Naive B cell (primary cell): Measurements from ENCODE around the gene STK32C. TPM values are rescaled to one million over a fixed set of nuclear protein-coding genes. Genes with fewer than 3 reads are reported as not detected.
A peak's percentile ranks its signal among the peaks of the same experiment; 100 is the strongest.

Experiments used
- ATAC-seq, 2 donors: fragments of 150-1000 bp; cut with Tn5 transposase; 2 replicates each; pipeline ENCODE4 v1.10.0; 2021; ENCODE audit warnings: low read depth in 2 of 2, mild to moderate bottlenecking in 2 of 2, moderate library complexity in 2 of 2
- DNase-seq: peaks from one replicate; pipeline ENCODE4 v3.0.0; 2022
- H3K27ac Mint-ChIP-seq, 6 donors: one replicate each; pipeline ENCODE4 v1.8.0; 2020 to 2022; ENCODE audit warnings: mild to moderate bottlenecking in 6 of 6, mixed read lengths in 6 of 6, moderate library complexity in 5 of 6, inconsistent platforms in 2 of 6
- H3K27me3 Mint-ChIP-seq, 3 donors: one replicate each; pipeline ENCODE4 v1.8.0; 2021 to 2022; ENCODE audit warnings: mixed read lengths in 3 of 3, mild to moderate bottlenecking in 1 of 3
- H3K36me3 Mint-ChIP-seq, 2 donors: one replicate each; pipeline ENCODE4 v1.8.0; 2020 to 2022; ENCODE audit warnings: mixed read lengths in 2 of 2, inconsistent platforms in 1 of 2, mild to moderate bottlenecking in 1 of 2
- H3K4me1 Mint-ChIP-seq, 3 donors: one replicate each; pipeline ENCODE4 v1.8.0; 2020 to 2022; ENCODE audit warnings: mixed read lengths in 3 of 3, inconsistent platforms in 1 of 3, mild to moderate bottlenecking in 1 of 3, moderate library complexity in 1 of 3
- H3K4me3 Mint-ChIP-seq, 8 donors: one replicate each; pipeline ENCODE4 v1.8.0; 2020 to 2022; ENCODE audit warnings: mild to moderate bottlenecking in 8 of 8, mixed read lengths in 8 of 8, moderate library complexity in 8 of 8, inconsistent platforms in 2 of 8
- H3K9me3 Mint-ChIP-seq, 7 donors: one replicate each; pipeline ENCODE4 v1.8.0; 2020 to 2022; ENCODE audit warnings: mixed read lengths in 7 of 7, mild to moderate bottlenecking in 5 of 7, inconsistent platforms in 2 of 7, moderate library complexity in 1 of 7
- polyA plus RNA-seq, 6 donors: library from polyadenylated mRNA; unstranded; fragments of 300-500 nt; fragmentation: Illumina TruSeq; gene quantifications; one replicate each; pipeline ENCODE4 v1.2.3, GENCODE V29; 2021; ENCODE audit warnings: low read depth in 6 of 6

Gene STK32C
- polyA plus RNA-seq, 6 donors from 2014 or later, result 5.7 to 9.5 (median 7.2) TPM

DNA sequence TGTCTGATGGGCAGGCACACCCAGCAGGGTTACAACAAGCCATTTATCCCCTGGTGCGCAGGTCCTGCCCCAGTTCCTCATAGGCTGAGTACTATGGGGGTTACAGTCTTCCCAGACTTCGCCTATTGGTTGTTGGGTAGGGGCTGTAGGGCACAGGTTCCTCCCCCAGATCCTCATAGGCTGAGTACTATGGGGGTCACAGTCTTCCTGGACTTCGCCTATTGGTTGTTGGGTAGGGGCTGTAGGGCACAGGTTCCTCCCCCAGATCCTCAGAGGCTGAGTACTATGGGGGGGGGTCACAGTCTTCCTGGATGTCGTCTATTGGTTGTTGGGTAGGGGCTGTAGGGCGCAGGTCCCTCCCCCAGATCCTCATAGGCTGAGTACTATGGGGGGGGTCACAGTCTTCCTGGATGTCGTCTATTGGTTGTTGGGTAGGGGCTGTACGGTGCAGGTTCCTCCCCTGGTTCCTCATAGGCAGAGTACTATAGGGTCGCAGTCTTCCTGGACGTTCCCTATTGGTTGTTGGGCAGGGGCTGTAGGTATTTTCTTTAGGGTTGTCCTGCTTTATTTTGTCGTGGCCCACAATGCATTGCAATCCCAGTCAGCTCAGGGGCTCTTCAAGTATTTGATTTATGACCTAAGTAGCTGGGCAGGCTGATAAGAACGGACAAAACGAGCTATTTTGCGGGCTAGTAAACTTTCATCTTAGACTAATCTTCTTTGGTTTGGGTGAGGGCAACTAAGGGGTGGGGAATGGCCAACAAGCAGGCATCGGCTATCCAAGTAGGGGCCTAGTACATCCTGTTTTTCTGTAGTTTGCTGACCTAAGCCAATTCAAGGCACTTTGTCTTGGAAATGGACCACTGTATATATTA, 27.7 kb upstream of the STK32C start:
- Mint-ChIP-seq H3K27ac (peak overlapping the region; percentile 27 to 91 (median 70)), H3K36me3 (peaks cover 0 to 8% of the 10 kb centered on the region in 2 donors), H3K9me3 (no peaks in the 10 kb centered on the region), H3K27me3 (no peaks in the 10 kb centered on the region), H3K4me1 (peaks cover 39 to 65% (median 53%) of the 10 kb centered on the region in 3 donors), H3K4me3 (peak overlapping the region; percentile 41 to 94 (median 90))
- ATAC-seq (peak; percentile 17 to 28), DNase-seq (peak; percentile 61)

DNA sequence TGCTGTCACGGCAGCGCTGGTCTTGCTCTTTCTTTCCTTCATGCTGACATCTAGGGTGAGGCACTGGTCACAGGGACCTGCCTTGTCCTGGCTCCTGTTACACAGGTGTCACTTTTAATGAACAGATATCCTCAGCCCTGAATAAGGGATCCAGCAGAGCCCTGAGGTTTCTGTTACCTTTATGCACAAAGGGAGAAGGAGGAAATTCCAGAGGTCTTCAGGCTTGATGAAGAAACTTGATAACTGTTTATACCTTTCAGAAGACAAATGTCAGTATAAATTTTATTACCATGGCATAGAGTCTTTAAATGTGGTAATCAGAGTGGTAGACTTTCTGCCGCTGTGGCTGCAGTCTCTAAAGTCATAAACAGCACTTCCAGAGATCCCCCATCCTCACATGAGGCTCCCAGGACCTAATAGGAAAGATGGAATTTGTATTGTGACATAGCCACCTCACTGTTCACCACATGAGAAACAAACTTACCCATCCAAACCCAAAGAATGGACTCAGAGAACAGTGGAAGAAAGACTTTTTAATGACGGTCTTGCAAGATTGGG, 27.0 kb upstream of the STK32C start:
- ATAC-seq (no peak), DNase-seq (no peak)
- H3K27ac Mint-ChIP-seq, result peak overlapping the region in 3 of 6 donors; percentile 27 to 91 (median 83)
- no peaks in the 10 kb centered on the region for H3K9me3 Mint-ChIP-seq
- peak overlapping the region in 7 of 8 donors; percentile 3 to 92 (median 89) for H3K4me3 Mint-ChIP-seq
- no peaks in the 10 kb centered on the region for H3K27me3 Mint-ChIP-seq
- H3K36me3 Mint-ChIP-seq, result peaks cover 0 to 6% of the 10 kb centered on the region in 2 donors
- H3K4me1 Mint-ChIP-seq, result peaks cover 46 to 72% (median 60%) of the 10 kb centered on the region in 3 donors

DNA sequence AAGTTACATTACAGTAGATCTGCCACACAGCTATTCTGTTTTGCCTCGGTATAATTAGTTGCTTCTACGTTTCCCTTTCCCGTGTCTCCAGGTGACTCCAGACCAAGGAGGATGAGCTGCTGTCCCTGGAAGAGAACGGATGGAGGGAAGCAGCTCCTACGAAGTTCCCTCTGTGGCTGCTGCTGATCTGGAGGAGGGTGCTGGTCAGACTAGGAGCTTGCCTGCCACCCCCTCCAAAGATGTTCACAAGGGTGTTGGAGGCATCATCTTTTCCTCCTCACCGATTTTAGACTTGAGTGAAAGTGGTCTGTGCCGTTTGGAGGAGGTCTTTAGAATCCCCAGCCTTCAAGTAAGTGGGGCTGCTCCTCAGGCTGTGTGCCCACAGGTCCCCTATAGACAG, 25.6 kb upstream of the STK32C start:
- ATAC-seq (no peak), DNase-seq (no peak)
- Mint-ChIP-seq H3K36me3 (peaks cover 0 to 4% of the 10 kb centered on the region in 2 donors), H3K27ac (peak overlapping the region; percentile 35 to 97 (median 88)), H3K4me1 (peaks cover 50 to 85% (median 74%) of the 10 kb centered on the region in 3 donors), H3K27me3 (no peaks in the 10 kb centered on the region), H3K9me3 (no peaks in the 10 kb centered on the region), H3K4me3 (peak overlapping the region in 7 of 8 donors; percentile 87 to 97 (median 95))

DNA sequence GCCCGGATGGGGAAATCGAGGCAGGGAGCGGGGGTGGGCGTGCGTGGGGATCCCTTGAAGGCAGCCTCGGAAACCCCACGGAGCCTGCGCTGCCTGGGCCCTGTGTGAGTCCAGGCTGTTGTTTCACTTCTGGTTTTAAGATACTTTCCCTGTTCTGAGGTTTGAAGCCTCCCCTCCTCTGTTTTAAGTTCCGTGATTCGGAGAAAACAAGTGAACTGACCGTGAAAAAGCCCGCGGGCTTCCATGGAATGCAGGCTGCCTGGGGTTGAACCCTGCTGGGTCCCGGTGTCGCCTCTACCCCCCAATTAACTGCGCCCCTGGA, 24.6 kb upstream of the STK32C start:
- Mint-ChIP-seq H3K4me3 (peak overlapping the region; percentile 87 to 97 (median 95)), H3K36me3 (peaks cover 0 to 4% of the 10 kb centered on the region in 2 donors), H3K27me3 (no peaks in the 10 kb centered on the region), H3K27ac (peak overlapping the region; percentile 96 to 99 (median 98)), H3K9me3 (no peaks in the 10 kb centered on the region), H3K4me1 (peaks cover 54 to 93% (median 81%) of the 10 kb centered on the region in 3 donors)
- ATAC-seq (peak; percentile 70 to 73), DNase-seq (peak; percentile 78)

DNA sequence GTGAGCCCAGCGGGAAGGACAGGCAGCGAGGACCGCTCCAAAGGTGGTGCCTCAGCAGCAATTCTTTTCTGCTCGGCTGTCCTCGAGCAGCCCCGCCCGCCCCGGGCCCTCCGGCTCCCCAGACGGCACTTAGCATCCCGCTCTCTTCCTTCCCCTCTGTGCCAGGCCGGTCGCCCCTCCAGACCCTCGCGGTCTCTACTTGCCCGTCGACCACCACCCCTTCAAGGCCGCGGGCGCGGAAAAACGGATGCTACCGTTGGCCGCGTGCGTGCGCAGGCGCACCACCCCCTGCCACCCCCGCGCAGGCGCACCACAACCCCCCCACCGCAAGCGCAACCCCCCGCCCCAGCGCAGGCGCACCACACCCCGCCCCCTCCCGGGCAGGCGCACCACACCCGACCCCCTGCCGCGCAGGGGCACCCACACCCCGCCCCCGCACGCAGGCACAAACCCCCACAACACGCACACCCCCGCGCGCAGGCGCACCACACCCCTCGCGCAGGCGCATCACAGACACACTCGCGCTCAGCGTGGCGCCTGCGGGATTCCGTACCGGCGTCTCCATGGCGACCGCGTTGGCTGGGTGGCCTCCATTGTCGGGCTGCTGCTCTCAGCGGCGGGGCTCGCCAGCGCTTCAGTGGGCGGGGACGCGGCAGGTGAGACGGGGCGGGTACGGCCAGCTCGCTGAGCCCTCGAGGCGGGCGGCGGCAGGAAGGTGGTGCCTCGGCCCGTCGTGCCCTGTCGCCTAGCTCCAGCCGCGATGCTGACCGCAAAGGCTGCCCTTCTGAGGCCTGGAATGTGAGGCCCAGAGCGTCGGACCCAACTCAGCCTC, 24.1 kb upstream of the STK32C start, which contains the start of gene LRRC27:
Gene LRRC27 (plus strand): TSS at position 593 of the 832 bp plus-strand sequence. CDS start 1,332 bp downstream, outside the sequence.
- DNase-seq (peak; percentile 100), ATAC-seq (peak; percentile 80 to 81)
- Mint-ChIP-seq H3K4me1 (peaks cover 53 to 91% (median 79%) of the 10 kb centered on the region in 3 donors), H3K4me3 (peak within 1 kb of the TSS; percentile 87 to 97 (median 95)), H3K9me3 (no peaks in the 10 kb centered on the region), H3K27ac (peak within 1 kb of the TSS; percentile 96 to 99 (median 98)), H3K27me3 (no peaks in the 10 kb centered on the region), H3K36me3 (peaks cover 0 to 4% of the 10 kb centered on the region in 2 donors)

DNA sequence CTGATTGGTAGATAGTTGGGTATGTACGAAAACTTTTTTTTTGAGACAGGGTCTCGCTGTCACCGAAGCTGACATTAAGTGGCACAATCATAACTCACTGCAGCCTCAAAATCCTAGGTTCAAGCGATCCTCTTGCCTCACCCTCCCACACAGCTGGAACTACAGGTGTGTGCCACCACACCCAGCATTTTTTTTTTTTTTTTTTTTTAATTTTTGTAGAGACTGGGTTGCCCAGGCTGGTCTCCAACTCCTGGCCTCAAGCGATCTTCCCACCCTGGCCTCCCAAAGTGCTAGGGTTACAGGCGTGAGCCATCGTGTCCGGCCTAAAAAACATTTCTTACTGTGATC, 22.7 kb upstream of the STK32C start:
- ATAC-seq (no peak), DNase-seq (no peak)
- Mint-ChIP-seq H3K4me3 (peak overlapping the region; percentile 87 to 97 (median 94)), H3K36me3 (peaks cover 0 to 3% of the 10 kb centered on the region in 2 donors), H3K9me3 (no peaks in the 10 kb centered on the region), H3K27ac (peak overlapping the region in 3 of 6 donors; percentile 89 to 97 (median 89)), H3K4me1 (peaks cover 45 to 84% (median 78%) of the 10 kb centered on the region in 3 donors), H3K27me3 (no peaks in the 10 kb centered on the region)

DNA sequence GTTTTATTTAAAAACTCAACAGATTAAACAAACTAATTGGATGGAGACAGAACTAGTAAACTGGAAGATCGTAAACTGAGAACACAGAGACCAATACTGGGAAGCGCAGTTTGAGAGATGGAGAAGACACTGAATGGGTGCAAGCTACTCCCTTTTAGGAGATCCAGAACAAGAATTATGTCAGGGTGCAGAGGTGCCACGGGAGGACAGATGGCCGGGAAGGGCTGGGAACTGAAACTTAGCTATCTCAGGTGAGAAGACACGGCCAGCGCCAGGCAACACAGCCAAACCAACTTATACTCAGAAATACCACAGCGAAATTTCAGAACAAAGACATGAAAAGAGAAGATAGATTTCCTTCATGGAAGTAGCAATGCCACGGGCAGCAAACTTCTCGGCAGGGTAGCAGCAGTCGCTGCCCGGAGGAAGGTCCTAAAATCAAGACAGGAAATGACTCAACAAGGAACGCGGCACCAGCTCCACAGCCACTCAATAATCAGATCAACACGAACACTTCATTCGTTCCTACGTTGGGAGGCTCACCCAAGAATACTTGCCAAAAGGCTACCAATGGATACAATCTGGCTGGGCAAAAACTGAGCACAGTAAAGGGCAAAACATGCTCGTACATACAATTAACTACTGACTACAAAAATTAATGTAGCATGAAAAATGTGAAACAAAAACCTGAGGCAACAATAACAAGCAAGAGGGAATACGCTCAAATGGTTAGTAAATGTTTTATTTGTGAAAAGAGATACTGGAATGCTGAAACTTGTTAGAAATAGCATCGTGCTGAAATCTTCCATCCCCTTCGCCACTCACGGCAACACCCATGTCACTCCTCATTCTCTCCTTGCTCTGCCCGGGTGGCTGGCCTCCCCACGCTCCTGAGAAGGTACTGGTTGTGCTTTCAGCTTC, 22.1 kb upstream of the STK32C start:
- DNase-seq (no peak), ATAC-seq (no peak)
- H3K4me1 Mint-ChIP-seq, result peaks cover 41 to 78% (median 74%) of the 10 kb centered on the region in 3 donors
- H3K27ac Mint-ChIP-seq, result peak overlapping the region; percentile 43 to 97 (median 84)
- H3K27me3 Mint-ChIP-seq, result no peaks in the 10 kb centered on the region
- H3K4me3 Mint-ChIP-seq, result peak overlapping the region; percentile 87 to 97 (median 94)
- H3K36me3 Mint-ChIP-seq, result peaks cover 2% of the 10 kb centered on the region in 2 donors
- no peaks in the 10 kb centered on the region for H3K9me3 Mint-ChIP-seq

DNA sequence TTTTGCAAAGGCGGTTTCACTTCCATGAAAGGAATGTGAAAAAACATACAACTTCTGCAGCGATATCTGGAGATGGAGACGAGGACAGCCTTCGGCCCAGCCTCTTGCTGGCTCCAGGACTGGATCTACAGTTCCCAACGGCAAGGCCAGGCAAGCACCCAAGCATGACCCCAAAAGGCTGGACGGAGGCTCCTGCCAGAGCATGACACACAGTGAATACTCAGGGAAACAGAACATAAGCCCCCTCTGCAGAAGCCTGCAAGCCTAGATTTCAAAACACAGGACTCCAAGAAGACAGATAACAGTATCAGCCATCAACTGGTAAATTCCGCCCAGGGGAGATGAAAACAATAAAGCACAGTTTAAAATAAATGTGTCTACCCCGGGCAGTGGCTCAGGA, 21.0 kb upstream of the STK32C start:
- peaks cover 41 to 74% (median 68%) of the 10 kb centered on the region in 3 donors for H3K4me1 Mint-ChIP-seq
- H3K27me3 Mint-ChIP-seq, result no peaks in the 10 kb centered on the region
- peak overlapping the region in 3 of 6 donors; percentile 10 to 52 (median 29) for H3K27ac Mint-ChIP-seq
- peaks cover 8 to 10% of the 10 kb centered on the region in 2 donors for H3K36me3 Mint-ChIP-seq
- H3K4me3 Mint-ChIP-seq, result peak overlapping the region in 6 of 8 donors; percentile 32 to 97 (median 90)
- no peak for ATAC-seq
- no peak for DNase-seq
- no peaks in the 10 kb centered on the region for H3K9me3 Mint-ChIP-seq

DNA sequence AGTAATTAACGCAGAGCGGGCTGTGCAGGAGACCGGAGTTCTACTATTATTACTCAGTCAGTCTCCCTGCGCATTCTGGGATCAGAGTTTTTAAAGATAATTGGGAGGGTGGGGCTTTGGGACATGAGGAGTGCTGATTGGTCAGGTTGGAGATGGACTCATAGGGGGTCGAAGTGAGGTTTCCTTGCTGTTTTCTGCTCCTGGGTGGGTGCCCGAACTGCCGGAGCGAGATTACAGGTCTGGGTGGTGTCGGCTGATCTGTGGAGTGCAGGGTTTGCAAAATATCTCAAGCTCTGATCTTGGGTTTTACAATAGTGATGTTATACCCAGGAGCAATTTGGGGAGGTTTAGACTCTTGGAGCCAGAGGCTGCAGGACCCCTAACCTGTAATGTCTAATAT, 20.4 kb upstream of the STK32C start:
- H3K4me1 Mint-ChIP-seq, result peaks cover 43 to 69% (median 68%) of the 10 kb centered on the region in 3 donors
- peak overlapping the region in 3 of 8 donors; percentile 43 to 92 (median 55) for H3K4me3 Mint-ChIP-seq
- ATAC-seq, result no peak
- H3K36me3 Mint-ChIP-seq, result peaks cover 8 to 10% of the 10 kb centered on the region in 2 donors
- H3K9me3 Mint-ChIP-seq, result no peaks in the 10 kb centered on the region
- no peaks in the 10 kb centered on the region for H3K27me3 Mint-ChIP-seq
- DNase-seq, result no peak
- H3K27ac Mint-ChIP-seq, result peak overlapping the region in 2 of 6 donors; percentile 50 to 75

DNA sequence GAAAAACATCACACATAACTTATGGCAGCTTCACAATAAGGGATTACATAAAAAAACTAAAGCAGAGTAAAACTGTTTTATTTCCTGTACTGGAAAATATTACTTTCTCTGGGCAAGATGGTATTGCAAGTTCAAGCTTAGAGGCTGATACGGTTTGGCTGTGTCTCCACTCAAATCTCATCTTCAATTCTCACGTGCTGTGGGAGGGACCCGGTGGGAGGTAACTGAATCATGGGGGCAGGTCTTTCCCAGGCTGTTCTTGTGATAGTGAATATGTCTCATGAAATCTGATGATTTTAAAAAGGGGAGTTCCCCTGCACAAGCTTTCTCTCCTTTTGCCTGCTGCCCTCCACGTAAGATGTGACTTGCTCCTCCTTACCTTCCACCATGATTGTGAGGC, 19.2 kb upstream of the STK32C start:
- ATAC-seq (no peak), DNase-seq (no peak)
- H3K9me3 Mint-ChIP-seq, result no peaks in the 10 kb centered on the region
- peaks cover 39 to 64% (median 59%) of the 10 kb centered on the region in 3 donors for H3K4me1 Mint-ChIP-seq
- peak overlapping the region in 1 of 8 donors; percentile 19 for H3K4me3 Mint-ChIP-seq
- H3K27me3 Mint-ChIP-seq, result no peaks in the 10 kb centered on the region
- H3K36me3 Mint-ChIP-seq, result peaks cover 8 to 10% of the 10 kb centered on the region in 2 donors
- peak overlapping the region in 2 of 6 donors; percentile 44 to 76 for H3K27ac Mint-ChIP-seq

DNA sequence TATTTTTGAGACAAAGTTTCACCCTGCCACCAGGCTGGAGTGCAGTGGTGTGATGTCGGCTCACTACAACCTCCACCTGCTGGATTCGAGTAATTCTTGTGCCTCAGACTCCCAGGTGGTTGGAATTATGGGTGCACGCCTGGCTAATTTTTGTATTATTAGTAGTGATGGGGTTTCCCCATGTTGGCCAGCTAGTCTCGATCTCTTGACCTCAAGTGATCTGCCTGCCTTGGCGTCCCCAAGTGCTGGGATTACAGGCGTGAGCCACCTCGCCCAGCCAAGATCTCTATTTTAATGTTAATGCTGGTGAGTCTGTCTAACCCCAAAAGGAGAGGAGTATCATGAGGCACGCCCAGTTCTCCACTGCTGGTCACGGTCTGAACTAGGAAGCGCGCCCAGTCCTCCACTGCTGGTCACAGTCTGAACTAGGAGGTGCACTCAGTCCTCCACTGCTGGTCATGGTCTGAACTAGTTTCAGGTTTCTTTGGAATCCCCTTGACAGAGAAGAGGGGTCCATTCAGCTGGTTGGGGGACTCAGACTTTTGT, 18.7 kb upstream of the STK32C start:
- H3K9me3 Mint-ChIP-seq, result no peaks in the 10 kb centered on the region
- no peak for ATAC-seq
- no peaks in the 10 kb centered on the region for H3K27me3 Mint-ChIP-seq
- H3K4me3 Mint-ChIP-seq, result peak overlapping the region in 1 of 8 donors; percentile 19
- no peak for DNase-seq
- H3K27ac Mint-ChIP-seq, result peak overlapping the region in 3 of 6 donors; percentile 10 to 76 (median 44)
- H3K36me3 Mint-ChIP-seq, result peaks cover 8 to 10% of the 10 kb centered on the region in 2 donors
- H3K4me1 Mint-ChIP-seq, result peaks cover 34 to 63% (median 54%) of the 10 kb centered on the region in 3 donors

DNA sequence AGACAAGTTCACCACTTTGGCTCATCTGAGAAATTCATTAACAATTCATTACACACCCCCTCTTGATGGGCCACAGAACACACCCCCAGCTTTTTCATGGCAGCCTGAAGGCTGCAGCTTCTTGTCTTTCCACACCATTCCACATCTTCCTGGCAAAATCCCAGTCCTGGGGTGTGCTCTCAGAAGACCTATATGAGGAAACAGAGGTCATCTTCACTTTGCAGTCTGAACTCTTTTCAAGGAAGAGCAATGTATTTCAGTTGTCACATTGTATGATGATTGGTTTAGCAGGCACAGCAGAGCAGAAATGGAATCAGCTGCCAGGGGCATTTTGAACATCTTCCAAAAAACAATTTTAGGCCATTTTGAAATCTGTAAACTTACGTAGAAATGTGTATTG, 16.4 kb upstream of the STK32C start:
- Mint-ChIP-seq H3K36me3 (peaks cover 8 to 10% of the 10 kb centered on the region in 2 donors), H3K9me3 (no peaks in the 10 kb centered on the region), H3K27me3 (no peaks in the 10 kb centered on the region), H3K4me3 (no peak overlapping the region), H3K27ac (peak overlapping the region in 1 of 6 donors; percentile 82), H3K4me1 (peaks cover 18 to 41% (median 36%) of the 10 kb centered on the region in 3 donors)
- DNase-seq (no peak), ATAC-seq (no peak)
